NT2/D1 (cell line): Measurements from ENCODE around the gene METTL9.
"Not testable (repeated sequence)": the region's sequence is repeated elsewhere in the genome, so short reads cannot be mapped to it uniquely, and the experiment has no call there.

ENCODE experiments used
- SUZ12 ChIP-seq: IDR thresholded peaks from 2 replicates; pipeline ENCODE4 v1.6.1; 2011; ENCODE audit not compliant: insufficient read length, insufficient read depth; ENCODE audit errors: extremely low read depth
- YY1 ChIP-seq: IDR thresholded peaks from 2 replicates; pipeline ENCODE4 v1.6.1; 2011; ENCODE audit not compliant: insufficient read length, insufficient read depth
- ZNF274 ChIP-seq: IDR thresholded peaks from 2 replicates; pipeline ENCODE4 v1.6.1; 2011; ENCODE audit warnings: mild to moderate bottlenecking, low read depth, low read length

DNA sequence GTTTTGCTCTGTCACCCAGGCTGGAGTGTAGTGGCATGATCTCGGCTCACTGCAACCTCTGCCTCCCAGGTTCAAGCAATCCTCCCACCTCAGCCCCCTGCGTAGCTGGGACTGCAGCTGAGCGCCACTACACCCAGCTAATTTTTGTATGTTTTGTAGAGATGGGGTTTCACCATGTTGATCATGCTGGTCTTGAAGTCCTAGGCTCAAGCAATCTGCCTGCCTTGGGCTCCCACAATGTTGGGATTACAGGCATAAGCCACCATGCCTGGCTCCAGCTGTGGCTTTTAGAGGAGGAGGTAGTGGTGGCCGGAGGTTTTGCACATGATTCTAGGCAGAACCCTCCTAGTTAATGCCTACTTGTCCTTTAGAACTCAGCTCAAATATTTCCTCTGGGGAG, 31.9 kb upstream of the METTL9 start:
- TF ChIP-seq ZNF274, YY1, SUZ12: not testable (repeated sequence)
